NCI-H82 (cell line): ENCODE data around the gene ZNF879.
A peak's percentile ranks its signal among the peaks of the same experiment; 100 is the strongest.

Experiments used
- DNase-seq: peaks from one replicate; lab custom pipeline; 2025; lab: John Stamatoyannopoulos, UW

ZNF879 gene

GRCh38 chr5:179008667-179009066 lies 14.9 kb upstream of the ZNF879 start:
- no peak for DNase-seq

DNA sequence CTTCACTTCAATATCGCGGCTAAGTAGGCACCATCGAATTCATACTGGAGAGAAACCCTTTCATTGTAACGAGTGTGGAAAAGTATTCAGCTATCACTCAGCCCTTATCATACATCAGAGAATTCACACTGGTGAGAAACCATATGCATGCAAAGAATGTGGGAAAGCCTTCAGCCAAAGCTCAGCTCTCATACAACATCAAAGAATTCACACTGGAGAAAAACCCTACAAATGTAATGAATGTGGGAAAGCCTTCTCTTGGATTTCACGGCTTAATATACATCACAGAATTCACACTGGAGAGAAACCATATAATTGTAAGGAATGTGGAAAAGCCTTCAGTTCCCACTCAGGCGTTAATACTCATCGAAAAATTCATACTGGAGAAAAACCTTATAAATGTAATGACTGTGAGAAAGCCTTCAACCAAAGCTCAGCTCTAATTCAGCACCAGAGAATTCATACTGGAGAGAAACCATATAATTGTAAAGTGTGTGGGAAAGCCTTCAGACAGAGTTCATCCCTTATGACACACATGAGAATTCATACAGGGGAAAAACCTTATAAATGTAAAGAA lies 9.5 kb downstream of the ZNF879 start:
- DNase-seq = no peak

DNA sequence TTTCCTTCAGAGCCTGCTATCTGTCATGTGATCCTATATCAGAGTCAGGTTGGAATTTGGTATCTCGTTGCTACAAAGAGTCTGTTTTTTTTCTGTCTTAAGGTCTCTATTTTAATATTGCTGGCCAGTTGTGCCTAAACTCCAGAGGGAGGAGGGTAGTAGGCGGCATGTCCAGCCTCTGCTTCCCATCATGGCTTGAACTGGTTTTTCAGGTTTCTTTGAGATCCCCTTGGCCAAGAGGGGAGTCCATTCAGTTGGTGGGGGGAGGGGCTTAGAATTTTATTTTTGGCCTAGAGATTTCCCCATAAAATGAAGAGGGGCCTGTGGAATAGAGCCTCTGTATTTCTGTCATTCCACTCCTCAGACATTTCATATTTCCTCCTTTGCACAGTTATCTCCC lies 21.2 kb downstream of the ZNF879 start:
- DNase-seq = no peak

GRCh38 chr5:179051784-179052183 lies 28.2 kb downstream of the ZNF879 start:
- DNase-seq = no peak

- no peak for DNase-seq
These were observed 30.6 kb downstream of the ZNF879 start for GRCh38 chr5:179054036-179054785.

DNA sequence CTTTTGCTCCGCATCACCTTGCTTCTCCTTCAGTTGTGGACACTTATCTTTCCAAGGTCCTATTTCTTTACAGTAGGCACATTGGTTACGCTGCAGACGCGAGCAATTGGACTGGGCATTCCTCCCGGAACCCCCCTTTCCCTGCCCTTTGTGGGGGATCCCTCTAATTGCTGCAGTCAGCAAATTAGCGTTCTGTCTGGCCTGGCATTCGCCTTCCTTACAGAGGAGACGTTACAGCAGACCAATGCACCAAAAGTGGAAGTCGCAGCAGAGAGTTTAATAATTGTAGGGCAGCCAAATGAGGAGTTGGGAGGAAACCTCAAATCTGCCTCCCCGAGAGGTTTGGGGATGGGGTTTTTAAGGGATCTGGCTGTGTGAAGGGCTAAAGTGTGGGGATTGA lies 31.3 kb downstream of the ZNF879 start:
- DNase-seq = no peak

DNA sequence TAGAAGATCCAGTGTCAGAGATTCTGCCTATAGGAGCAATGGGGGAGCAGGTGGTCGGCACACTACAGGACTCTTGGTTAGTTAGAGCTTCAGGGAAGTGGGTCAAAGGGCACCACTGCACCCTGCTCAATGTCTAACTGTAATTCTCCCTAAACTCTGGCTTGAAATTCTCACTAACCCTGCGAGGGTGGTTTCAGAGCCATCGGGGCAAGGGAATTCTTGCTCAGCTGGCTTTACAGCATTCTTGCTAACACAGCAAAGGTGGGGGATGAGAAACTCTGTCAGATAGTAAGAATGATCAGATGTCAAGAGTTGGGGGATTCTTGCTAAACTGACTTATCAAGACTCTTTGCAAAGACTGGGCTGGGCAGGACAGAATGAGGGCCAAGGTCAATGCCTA lies 31.8 kb downstream of the ZNF879 start:
- no peak for DNase-seq

DNA sequence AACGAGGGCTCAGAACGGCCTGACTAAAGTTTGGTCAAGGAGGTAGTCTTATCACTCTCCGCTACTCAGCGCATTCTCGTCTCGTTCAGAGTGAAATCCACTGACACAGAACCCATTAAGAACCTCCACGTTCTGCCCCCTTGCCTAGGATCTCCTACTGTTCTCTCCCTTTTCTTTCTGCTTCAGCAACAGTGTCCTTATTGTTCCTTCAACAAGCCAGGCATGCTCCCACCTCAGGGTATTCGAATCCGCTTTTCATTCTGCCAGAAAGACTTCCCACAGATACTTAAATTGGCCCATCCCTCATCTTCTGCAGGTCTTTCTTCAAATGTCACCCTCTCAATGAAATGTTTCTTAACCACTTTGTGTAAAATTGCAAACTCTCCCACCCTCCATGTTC lies 32.2 kb downstream of the ZNF879 start:
- DNase-seq = no peak

DNA sequence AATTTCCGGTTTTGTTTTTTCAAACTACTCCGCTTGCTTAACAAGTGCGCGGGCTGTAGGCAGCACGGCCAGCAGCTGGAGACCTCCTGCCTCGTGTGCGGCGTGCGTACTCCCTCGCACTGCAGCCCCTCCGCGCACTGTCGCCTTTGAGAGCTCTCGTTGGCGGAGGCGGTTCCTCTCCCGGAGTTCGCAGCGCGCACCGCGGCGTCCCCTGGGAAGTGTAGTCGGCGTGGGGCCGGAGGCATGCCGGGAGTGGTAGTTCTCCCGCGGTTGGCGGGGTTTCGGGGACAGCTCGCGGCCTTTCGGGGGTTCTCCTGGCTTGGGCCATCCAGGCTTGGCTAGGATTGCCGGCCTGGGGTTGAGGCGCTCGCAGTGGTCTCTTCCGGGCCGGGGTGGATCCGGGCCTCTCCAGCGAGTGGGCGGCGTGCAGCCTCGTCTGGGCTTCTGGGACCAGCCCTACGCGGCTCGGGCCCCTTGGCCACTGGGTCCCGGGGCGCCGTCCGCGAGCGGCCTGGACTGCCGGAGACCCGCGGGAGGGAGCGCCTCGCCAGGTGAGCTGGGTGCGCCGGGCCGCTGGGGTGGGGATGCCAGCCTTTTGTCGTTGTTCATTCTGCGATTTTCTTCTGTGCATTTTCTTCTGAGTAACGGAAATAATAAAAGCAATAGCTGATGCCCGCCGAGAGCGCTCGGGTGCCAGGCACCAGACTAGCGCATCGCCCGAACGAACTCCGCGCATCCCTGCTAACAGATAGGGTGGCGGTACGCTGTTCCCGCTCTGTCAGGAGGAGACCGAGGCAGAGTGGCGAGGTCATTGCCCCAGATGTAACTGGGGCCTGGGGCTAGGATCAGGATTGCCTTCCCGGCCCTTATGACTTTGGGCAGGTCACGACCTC lies 36.8 kb downstream of the ZNF879 start, which contains the start of gene ZNF354C:
ZNF354C (plus strand) TSS at position 258 of the 893 bp plus-strand sequence. CDS start 1,696 bp downstream, outside the sequence.
- DNase-seq = peak; percentile 90

GRCh38 chr5:179061025-179061424 lies 37.4 kb downstream of the ZNF879 start:
- no peak for DNase-seq

GRCh38 chr5:179065703-179066102 lies 42.1 kb downstream of the ZNF879 start:
- DNase-seq = no peak

DNA sequence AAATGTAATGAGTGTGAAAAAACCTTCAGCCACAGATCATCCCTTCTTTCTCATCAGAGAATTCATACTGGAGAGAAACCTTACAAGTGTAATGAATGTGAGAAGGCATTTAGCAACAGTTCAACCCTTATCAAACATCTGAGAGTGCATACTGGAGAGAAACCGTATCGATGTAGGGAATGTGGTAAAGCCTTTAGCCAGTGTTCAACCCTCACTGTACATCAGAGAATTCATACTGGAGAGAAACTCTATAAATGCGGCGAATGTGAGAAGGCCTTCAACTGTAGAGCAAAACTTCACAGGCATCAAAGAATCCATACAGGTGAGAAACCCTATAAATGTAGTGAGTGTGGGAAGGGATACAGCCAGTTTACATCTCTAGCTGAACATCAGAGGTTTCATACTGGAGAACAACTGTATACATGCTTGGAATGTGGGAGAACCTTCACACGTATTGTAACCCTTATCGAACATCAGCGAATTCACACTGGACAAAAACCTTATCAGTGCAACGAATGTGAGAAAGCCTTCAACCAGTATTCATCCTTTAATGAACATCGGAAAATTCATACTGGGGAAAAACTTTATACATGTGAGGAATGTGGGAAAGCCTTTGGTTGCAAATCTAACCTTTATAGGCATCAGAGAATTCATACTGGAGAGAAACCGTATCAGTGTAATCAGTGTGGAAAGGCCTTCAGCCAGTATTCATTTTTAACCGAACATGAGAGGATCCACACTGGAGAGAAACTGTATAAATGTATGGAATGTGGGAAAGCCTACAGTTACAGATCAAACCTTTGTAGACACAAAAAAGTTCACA lies 55.8 kb downstream of the ZNF879 start:
- DNase-seq = no peak

DNA sequence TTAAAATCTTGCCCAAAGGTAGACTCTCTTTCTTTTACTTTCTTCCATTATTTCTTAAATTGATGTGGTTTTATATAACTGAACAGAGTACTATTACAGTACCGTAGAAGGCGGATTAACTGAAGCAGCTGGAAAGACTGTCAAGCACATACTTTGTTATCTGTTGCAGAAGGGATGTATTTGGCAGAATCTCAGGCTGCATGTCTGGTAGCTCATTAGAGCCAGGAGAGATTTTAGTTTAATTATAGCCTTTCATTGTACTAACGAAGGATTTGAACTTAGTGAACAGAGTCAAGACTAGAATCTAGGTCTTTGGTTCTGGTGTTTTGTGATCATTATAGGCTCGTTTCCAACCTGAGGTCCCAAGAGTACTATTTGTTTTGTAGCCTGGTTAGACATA lies 57.1 kb downstream of the ZNF879 start:
- no peak for DNase-seq
